Activated CD8-positive, alpha-beta memory T cell treated with anti-CD3 and anti-CD28 coated beads, Interleukin-2, amount 50 U/mL, for 1 hour (primary cell): ENCODE measurements around the gene VEGFB.

ENCODE experiments used
- DNase-seq: peaks from one replicate; pipeline ENCODE4 v3.0.0-alpha.2; 2020; ENCODE audit errors: extremely low read depth

VEGFB gene

GRCh38 chr11:64233913-64234586, at the start of gene VEGFB:
Gene VEGFB, plus strand, starts transcription at chr11:64234584. Its CDS starts 250 bp downstream, at chr11:64234834.
- DNase-seq = no peak

- no peak for DNase-seq
These were observed 49.1 kb upstream of the VEGFB start for GRCh38 chr11:64185175-64185692.

DNA sequence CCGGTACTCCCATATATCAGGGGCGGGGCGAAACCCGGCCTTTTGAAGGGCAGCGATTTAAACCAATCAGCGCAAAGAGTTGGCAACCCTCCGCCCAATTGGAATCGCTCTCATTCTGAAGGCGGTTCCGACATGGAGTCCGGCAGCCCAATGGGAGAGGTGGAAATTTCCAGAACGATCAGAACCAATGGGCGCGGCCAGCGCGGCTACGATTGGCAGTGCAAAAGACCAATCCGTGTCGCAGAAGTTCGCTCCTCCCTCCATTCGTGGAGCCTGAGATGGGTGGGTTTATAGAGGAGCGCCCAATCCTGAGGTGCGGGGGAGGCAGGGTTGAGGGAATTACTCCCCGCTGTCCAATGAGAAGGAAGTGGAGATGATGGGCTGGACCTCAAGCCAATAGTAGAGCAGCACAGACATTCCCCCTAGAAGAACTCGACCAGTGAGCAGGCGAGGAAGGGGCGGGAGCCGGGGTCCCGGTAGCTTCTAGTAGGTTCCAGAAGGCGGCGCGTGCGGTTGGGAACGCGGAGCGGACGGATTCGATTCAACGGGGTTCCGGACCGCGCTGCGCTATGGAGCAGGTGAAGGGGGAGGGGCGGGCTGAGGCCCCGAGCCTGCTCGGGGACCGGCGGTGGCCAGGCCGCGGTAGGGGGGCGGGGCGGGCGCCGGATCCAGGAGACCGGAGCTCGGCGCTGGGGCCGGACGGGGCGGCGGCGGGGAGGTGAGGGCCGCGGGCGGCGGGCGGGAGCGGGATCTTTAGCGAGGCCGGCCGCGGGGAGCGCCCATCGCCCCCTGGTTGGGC, 48.5 kb upstream of the VEGFB start, which contains the start of gene STIP1:
TSS of gene STIP1 (plus strand) at position 479 of the 799 bp plus-strand sequence. CDS start at position 570, 91 bp downstream.
- peak; percentile 99 for DNase-seq

DNA sequence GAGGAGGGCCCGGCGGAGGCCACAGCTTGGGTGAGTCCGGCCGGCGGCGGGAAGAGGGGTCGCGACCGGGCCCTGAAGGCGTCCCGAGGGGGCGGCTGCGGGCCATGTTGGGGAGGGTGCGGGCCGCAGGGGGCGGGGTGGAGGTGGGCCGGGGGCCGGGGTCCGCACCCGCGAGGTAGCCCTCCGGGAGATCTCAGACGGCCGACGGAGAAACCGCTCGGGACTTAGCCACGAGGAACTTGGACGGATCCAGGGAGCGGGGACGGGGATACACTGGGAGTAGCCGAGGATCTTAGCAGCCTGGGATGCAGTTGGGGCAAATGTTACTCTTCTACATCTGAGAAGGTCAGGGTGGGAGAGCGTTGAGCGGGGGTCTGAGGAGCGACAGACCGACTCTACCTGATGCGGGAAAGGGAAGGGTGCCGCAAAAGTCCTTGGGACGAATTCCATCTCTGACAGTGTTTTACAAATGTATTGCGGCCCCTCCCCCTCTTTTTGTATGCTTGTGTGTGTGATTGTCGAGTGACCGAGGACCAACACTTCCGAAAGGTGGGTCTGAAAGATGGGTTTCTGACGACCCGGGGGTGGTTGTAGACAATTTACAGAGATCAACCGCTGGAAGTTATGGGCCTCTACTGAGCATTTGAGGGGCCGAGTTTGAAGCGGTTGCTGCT, 47.8 kb upstream of the VEGFB start:
- DNase-seq = no peak

DNA sequence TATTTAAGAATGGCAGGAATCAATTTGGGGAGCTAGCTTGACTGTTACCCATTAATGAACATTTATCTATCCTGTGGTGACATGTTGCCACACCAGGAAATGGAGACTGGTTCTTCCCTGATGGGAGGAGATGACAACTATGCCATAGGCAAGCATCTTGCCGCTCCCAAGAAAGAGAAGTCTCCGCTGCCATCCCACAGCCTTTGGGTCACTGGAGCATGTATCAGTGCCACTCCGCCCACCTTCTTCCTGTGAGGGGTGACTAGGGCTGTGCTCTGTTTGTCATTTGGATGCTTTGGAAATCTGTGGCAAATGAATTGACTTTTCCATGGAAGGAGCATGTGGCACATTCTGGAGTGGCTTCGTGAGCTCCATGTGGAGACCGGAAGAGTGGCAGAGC, 42.0 kb upstream of the VEGFB start:
- no peak for DNase-seq

DNA sequence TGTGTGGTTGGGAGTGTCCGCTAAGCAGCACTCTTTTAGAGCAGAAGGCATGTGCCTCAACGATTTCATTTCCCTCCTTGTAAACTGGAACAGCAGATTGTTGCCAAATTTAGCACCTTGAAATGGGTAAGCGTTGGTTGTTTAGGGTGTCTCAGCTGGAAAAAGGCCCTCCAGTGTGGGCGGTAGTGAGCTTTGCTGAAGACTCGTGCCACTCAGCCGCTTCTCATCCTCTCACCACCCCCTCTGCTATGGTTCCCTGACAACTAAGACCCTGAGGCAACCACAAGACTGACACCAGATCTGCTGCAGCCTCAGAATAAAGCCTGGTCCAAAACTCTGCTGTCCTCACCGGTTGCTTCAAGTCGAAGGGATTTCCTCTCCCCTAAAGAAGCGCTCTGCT, 37.8 kb upstream of the VEGFB start:
- DNase-seq = no peak

GRCh38 chr11:64198511-64198910, 35.9 kb upstream of the VEGFB start:
- DNase-seq = no peak

DNA sequence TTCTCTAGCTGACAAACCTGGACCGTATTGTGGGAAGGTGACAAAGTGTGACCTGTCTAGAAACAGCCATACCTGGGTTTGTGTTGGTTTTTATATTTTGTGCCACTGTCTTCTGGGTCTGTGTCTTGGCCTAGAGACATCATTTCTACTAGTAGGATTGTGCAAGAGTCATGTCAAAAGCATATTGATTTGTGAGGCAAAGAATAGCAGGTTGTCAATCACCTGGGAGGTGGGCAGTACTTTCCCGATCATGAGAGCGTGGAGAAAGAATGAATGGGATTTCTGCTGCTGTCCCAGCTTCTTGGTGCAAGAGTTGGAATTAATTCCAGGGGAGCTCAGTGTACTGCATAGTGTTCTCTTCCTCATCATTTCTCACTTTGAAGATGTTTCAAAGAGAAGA, 32.8 kb upstream of the VEGFB start:
- no peak for DNase-seq

GRCh38 chr11:64202992-64203391, 31.4 kb upstream of the VEGFB start:
- no peak for DNase-seq

DNA sequence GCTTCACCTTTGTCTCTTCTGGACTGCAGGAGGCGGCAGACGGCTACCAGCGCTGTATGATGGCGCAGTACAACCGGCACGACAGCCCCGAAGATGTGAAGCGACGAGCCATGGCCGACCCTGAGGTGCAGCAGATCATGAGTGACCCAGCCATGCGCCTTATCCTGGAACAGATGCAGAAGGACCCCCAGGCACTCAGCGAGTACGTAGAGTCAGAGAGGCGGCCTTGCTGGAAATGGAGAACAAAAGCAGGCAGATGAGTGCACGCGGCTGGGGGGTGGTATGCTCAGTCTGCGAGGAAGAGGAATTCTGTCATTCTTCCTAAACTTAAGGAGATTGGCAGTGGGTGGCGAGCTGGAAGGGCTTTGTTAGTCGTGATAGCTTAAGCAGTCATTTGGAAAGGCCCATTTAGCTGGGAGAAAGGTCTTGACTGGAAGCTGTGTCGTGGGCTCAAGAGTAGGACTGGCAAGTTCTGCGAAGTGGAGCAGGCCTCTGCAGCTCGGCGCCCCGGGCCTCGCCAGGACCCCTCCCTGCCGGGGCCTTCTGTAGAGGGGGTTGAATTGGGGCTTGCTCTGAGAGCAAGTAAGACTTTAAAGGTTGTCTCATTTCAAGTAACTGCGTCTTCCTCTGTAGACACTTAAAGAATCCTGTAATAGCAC, 30.8 kb upstream of the VEGFB start:
- no peak for DNase-seq

DNA sequence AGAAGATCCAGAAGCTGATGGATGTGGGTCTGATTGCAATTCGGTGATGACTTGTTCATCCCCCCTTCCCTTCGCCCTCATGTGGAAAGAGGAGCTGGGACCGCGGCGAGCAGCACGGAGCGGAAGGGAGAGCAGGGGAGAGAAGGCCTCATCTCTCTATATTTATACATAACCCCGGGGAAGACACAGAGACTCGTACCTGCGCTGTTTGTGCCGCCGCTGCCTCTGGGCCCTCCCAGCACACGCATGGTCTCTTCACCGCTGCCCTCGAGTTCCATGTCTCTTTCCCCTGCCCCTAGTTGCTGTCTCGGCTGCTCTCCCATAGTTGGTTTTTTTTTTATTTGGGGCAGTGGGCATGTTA, 30.3 kb upstream of the VEGFB start:
- no peak for DNase-seq

GRCh38 chr11:64204464-64204989, 29.9 kb upstream of the VEGFB start:
- DNase-seq = peak; percentile 68

DNA sequence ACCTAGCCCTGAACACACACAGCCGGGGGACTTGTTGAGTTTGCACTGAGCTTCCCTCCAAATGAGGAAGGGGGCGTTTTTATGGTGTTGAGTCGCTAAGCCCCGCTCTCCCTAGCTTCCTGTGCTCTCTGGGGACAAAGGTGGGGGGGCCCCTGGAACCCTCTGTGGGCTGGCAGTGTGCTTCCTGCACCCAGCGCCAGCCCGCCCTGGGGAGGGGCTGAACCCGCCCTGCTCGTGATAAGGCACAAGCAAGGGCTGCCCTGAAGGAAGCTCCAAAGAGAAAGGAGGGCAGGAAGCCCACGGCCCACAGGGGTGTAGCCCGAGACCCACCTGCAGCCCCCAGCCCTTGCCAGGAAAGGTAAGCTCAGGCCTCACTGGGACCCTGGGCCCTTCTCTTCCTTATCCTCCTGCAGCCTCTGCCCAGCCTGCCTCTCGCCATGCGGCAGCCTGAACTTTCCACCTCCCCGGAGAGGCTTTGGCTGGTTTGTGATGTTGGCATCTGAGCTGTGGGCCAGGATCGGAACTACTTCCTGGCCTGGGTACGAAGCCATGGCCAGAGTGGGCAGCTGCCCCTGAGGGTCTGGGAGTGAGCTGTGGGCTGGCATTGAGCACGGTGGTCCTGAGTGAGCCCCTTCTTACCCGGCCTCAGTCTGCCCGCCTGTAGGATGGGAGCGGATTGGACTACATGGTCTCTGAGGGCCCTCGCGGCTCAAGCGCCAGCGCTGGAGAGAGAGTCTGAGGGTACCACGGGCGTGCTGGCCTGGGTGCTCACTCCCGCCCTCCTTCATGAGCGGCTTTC, 27.7 kb upstream of the VEGFB start, which contains the start of gene FERMT3:
TSS of gene FERMT3 (plus strand) at position 265 of the 799 bp plus-strand sequence. CDS start 644 bp downstream, outside the sequence.
- no peak for DNase-seq

GRCh38 chr11:64207256-64208085, 26.9 kb upstream of the VEGFB start:
- DNase-seq = no peak

DNA sequence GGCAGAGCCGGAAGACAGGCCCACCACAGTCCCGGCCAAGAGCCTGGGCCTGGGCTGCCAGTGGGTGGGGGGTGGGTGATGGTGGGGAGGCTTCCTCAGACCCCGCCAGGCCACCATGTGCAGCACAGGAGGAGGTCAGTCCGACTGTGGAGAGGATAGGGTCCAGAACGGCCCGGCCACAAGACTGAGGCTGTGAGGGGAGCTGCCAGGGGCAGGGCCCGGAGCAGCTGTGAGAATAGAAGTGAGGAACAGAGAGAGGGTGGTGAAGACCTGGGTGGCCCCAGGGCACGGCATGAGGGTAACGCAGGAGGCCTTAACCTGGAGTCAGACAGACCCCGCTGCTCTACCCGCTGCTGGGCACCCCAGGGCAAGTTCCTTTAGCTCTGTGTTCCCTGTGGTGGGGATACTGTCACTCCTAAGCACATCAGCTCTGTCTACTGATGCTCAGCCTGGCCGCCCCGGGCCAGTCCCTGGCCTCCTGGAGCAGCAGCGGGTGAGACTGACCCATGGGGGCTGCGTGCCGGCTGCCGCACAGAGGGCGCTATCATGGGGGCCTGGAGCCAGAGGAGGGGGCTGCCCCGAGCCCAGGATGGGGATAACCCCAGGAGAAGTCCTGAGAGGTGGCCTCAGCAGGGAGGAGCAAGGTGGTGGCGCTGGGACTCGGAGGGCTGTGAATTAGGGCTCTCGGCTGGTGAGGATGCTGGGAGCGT, 26.1 kb upstream of the VEGFB start:
- DNase-seq = no peak

- no peak for DNase-seq
These were observed 25.4 kb upstream of the VEGFB start for GRCh38 chr11:64208796-64209562.

- no peak for DNase-seq
These were observed 24.9 kb upstream of the VEGFB start for GRCh38 chr11:64209563-64209843.

- no peak for DNase-seq
These were observed 23.9 kb upstream of the VEGFB start for GRCh38 chr11:64210301-64211020.
